Measurements from ENCODE around the gene KLHL14. TPM values are rescaled to one million over a fixed set of nuclear protein-coding genes. Genes with fewer than 3 reads are reported as not detected.

KLHL14 gene
- total RNA-seq, 1 donor from 2014 or later, result 0.52 TPM

DNA sequence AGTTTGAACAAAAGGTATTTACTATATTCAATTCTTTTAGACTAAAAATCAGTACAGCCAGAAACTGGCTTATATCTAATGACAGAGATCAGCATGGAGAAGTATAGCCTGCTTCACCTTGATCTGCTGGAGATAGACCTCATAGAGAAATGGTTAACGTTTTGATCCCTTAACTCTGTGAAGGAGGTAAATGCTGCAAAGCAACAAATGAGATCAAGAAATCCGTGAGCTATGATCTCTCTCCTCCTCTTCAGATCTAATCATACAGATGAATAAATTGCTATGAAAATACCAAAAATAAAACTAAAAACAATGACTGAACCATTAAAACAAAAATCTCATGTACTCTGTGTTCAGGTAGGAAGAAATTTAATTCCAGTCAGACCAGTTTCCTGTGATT is 42.8 kb downstream of the KLHL14 start:
- H3K9ac ChIP-seq (ENCODE audit: low read depth in 1 of 3, low read length in 3 of 3), result peak overlapping the region in 1 of 3 donors; percentile 30
- peak overlapping the region in 2 of 3 donors; percentile 60 to 78 for H3K4me3 ChIP-seq (ENCODE audit: low read length in 3 of 3)
- H3K27ac ChIP-seq (ENCODE audit: low read depth, low read length), result no peak overlapping the region

GRCh38 chr18:32724071-32724749 is 48.6 kb downstream of the KLHL14 start:
- H3K4me1 ChIP-seq (ENCODE audit: control insufficient read depth in 3 of 3, insufficient read depth in 3 of 3, low read length in 3 of 3), result no peaks in the 10 kb centered on the region
- H3K9me3 ChIP-seq (ENCODE audit: control insufficient read depth in 3 of 3, low read length in 3 of 3), result no peaks in the 10 kb centered on the region
- no peak overlapping the region for H3K4me3 ChIP-seq (ENCODE audit: low read length in 3 of 3)
- no peak overlapping the region for H3K9ac ChIP-seq (ENCODE audit: low read depth in 1 of 3, low read length in 3 of 3)
- H3K27me3 ChIP-seq (ENCODE audit: control insufficient read depth in 3 of 3, insufficient read depth in 3 of 3, low read length in 3 of 3), result no peaks in the 10 kb centered on the region
- no peaks in the 10 kb centered on the region for H3K36me3 ChIP-seq (ENCODE audit: control insufficient read depth in 3 of 3, insufficient read depth in 3 of 3, low read length in 3 of 3)
- no peak overlapping the region for H3K27ac ChIP-seq (ENCODE audit: low read depth, low read length)

More for the DNA sequence above, 42.8 kb downstream of the KLHL14 start:
- H3K9me3 ChIP-seq (ENCODE audit: control insufficient read depth in 3 of 3, low read length in 3 of 3), result no peaks in the 10 kb centered on the region
- no peaks in the 10 kb centered on the region for H3K36me3 ChIP-seq (ENCODE audit: control insufficient read depth in 3 of 3, insufficient read depth in 3 of 3, low read length in 3 of 3)
- H3K4me1 ChIP-seq (ENCODE audit: control insufficient read depth in 3 of 3, insufficient read depth in 3 of 3, low read length in 3 of 3), result no peaks in the 10 kb centered on the region
- no peaks in the 10 kb centered on the region for H3K27me3 ChIP-seq (ENCODE audit: control insufficient read depth in 3 of 3, insufficient read depth in 3 of 3, low read length in 3 of 3)

DNA sequence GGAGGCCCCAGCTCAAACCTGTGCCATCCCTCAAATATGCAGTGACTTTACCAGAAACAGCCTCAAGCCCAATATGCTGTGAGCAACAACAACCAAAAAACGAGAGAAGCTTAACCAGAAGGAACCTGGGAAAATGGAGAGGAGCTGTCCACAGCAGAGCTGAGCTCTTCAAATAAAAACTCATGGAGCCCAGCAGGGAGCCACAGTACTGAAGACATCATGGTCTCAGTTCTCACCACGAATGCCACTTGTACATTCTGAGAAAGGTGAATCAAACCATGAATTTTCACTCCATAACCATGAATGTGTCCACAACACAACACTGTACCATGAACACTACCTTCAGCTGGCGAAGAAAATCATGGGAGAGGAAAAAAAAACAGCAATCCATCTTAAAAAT is 50.5 kb downstream of the KLHL14 start:
- Histone ChIP-seq H3K27ac (ENCODE audit: low read depth, low read length) (no peak overlapping the region), H3K4me3 (ENCODE audit: low read length in 3 of 3) (no peak overlapping the region), H3K36me3 (ENCODE audit: control insufficient read depth in 3 of 3, insufficient read depth in 3 of 3, low read length in 3 of 3) (no peaks in the 10 kb centered on the region)

GRCh38 chr18:32717126-32717525 is 55.7 kb downstream of the KLHL14 start:
- H3K27me3 ChIP-seq (ENCODE audit: control insufficient read depth in 3 of 3, insufficient read depth in 3 of 3, low read length in 3 of 3), result no peaks in the 10 kb centered on the region
- H3K4me3 ChIP-seq (ENCODE audit: low read length in 3 of 3), result no peak overlapping the region
- H3K9ac ChIP-seq (ENCODE audit: low read depth in 1 of 3, low read length in 3 of 3), result no peak overlapping the region
- H3K36me3 ChIP-seq (ENCODE audit: control insufficient read depth in 3 of 3, insufficient read depth in 3 of 3, low read length in 3 of 3), result no peaks in the 10 kb centered on the region
- no peaks in the 10 kb centered on the region for H3K9me3 ChIP-seq (ENCODE audit: control insufficient read depth in 3 of 3, low read length in 3 of 3)
- no peak overlapping the region for H3K27ac ChIP-seq (ENCODE audit: low read depth, low read length)
- no peaks in the 10 kb centered on the region for H3K4me1 ChIP-seq (ENCODE audit: control insufficient read depth in 3 of 3, insufficient read depth in 3 of 3, low read length in 3 of 3)

More for the DNA sequence above, 50.5 kb downstream of the KLHL14 start:
- Histone ChIP-seq H3K9me3 (ENCODE audit: control insufficient read depth in 3 of 3, low read length in 3 of 3) (no peaks in the 10 kb centered on the region), H3K9ac (ENCODE audit: low read depth in 1 of 3, low read length in 3 of 3) (no peak overlapping the region), H3K27me3 (ENCODE audit: control insufficient read depth in 3 of 3, insufficient read depth in 3 of 3, low read length in 3 of 3) (no peaks in the 10 kb centered on the region), H3K4me1 (ENCODE audit: control insufficient read depth in 3 of 3, insufficient read depth in 3 of 3, low read length in 3 of 3) (no peaks in the 10 kb centered on the region)

DNA sequence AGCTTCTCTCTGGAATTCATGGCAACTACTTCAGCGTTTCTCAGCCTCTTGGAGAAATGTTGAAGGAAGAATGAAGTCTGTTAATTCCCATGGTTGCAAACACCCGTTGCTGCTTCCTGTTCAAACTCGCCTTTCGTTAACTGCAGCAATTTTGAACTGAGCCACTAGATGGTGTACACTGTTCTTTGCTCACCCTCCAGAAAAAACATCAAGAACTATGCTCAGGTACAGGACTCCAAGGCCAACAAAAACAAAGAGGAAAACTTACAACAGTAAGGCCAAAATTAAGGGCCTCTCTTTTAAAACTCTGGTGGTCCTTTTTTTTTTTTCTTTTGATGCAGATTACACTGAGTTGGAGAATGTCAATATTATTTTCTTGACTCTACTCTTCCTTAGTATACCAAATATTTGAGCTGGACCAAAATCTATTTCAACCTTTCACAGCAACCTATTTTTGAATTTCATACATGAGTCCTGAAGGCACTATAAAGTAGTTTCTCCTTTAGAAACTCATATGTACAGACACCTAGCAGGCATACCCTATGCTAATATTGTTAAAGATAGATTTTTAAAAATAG is 58.2 kb downstream of the KLHL14 start:
- no peak overlapping the region for H3K27ac ChIP-seq (ENCODE audit: low read depth, low read length)
- H3K9me3 ChIP-seq (ENCODE audit: control insufficient read depth in 3 of 3, low read length in 3 of 3), result no peaks in the 10 kb centered on the region
- H3K27me3 ChIP-seq (ENCODE audit: control insufficient read depth in 3 of 3, insufficient read depth in 3 of 3, low read length in 3 of 3), result no peaks in the 10 kb centered on the region
- no peaks in the 10 kb centered on the region for H3K36me3 ChIP-seq (ENCODE audit: control insufficient read depth in 3 of 3, insufficient read depth in 3 of 3, low read length in 3 of 3)
- H3K9ac ChIP-seq (ENCODE audit: low read depth in 1 of 3, low read length in 3 of 3), result no peak overlapping the region
- H3K4me1 ChIP-seq (ENCODE audit: control insufficient read depth in 3 of 3, insufficient read depth in 3 of 3, low read length in 3 of 3), result no peaks in the 10 kb centered on the region
- no peak overlapping the region for H3K4me3 ChIP-seq (ENCODE audit: low read length in 3 of 3)

DNA sequence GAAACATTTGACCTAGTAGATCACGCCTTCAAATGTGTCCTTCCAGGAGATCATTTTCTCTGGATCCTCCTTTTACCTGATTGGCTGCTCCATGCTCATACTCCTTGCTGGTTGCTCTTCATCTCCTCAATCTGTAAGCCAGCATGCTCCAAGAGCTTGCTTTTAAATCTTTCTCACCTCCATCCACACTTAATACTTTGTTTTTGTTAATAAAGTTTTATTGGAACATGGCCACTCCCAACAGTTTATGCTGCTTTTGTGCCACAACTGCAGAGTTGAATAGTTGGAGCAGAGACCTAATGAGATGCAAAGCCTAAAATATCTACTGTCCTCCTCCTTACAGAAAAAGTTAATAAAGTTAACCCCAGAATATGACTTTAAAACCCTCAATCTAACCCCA is 60.0 kb downstream of the KLHL14 start:
- H3K36me3 ChIP-seq (ENCODE audit: control insufficient read depth in 3 of 3, insufficient read depth in 3 of 3, low read length in 3 of 3), result no peaks in the 10 kb centered on the region
- H3K27ac ChIP-seq (ENCODE audit: low read depth, low read length), result no peak overlapping the region
- no peak overlapping the region for H3K4me3 ChIP-seq (ENCODE audit: low read length in 3 of 3)
- H3K27me3 ChIP-seq (ENCODE audit: control insufficient read depth in 3 of 3, insufficient read depth in 3 of 3, low read length in 3 of 3), result no peaks in the 10 kb centered on the region
- H3K9me3 ChIP-seq (ENCODE audit: control insufficient read depth in 3 of 3, low read length in 3 of 3), result no peaks in the 10 kb centered on the region
- no peak overlapping the region for H3K9ac ChIP-seq (ENCODE audit: low read depth in 1 of 3, low read length in 3 of 3)
- no peaks in the 10 kb centered on the region for H3K4me1 ChIP-seq (ENCODE audit: control insufficient read depth in 3 of 3, insufficient read depth in 3 of 3, low read length in 3 of 3)

GRCh38 chr18:32711862-32712261 is 61.0 kb downstream of the KLHL14 start:
- H3K27ac ChIP-seq (ENCODE audit: low read depth, low read length), result no peak overlapping the region
- no peaks in the 10 kb centered on the region for H3K36me3 ChIP-seq (ENCODE audit: control insufficient read depth in 3 of 3, insufficient read depth in 3 of 3, low read length in 3 of 3)
- no peaks in the 10 kb centered on the region for H3K4me1 ChIP-seq (ENCODE audit: control insufficient read depth in 3 of 3, insufficient read depth in 3 of 3, low read length in 3 of 3)
- no peak overlapping the region for H3K4me3 ChIP-seq (ENCODE audit: low read length in 3 of 3)
- H3K27me3 ChIP-seq (ENCODE audit: control insufficient read depth in 3 of 3, insufficient read depth in 3 of 3, low read length in 3 of 3), result no peaks in the 10 kb centered on the region
- H3K9me3 ChIP-seq (ENCODE audit: control insufficient read depth in 3 of 3, low read length in 3 of 3), result no peaks in the 10 kb centered on the region
- H3K9ac ChIP-seq (ENCODE audit: low read depth in 1 of 3, low read length in 3 of 3), result no peak overlapping the region

DNA sequence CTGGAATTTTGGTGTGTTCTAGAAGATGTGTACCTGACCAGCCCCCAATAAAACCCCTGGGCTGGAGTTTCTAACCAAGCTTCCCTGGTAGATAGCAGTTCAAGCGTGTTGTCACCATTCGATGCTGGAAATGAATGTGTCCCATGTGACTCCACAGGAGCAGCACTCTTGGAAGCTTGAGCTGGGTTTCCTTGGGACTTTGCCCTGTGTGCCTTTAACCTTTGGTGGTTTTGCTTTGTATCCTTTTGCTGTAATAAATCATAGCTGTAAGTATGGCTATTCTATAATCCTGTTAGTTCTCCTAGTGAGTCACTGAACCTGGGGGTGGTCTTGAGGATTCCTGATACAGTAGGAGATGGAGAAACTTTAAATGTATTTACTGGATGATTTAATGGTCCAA is 65.2 kb downstream of the KLHL14 start:
- Histone ChIP-seq H3K9me3 (ENCODE audit: control insufficient read depth in 3 of 3, low read length in 3 of 3) (no peaks in the 10 kb centered on the region), H3K27me3 (ENCODE audit: control insufficient read depth in 3 of 3, insufficient read depth in 3 of 3, low read length in 3 of 3) (no peaks in the 10 kb centered on the region), H3K27ac (ENCODE audit: low read depth, low read length) (no peak overlapping the region), H3K4me3 (ENCODE audit: low read length in 3 of 3) (no peak overlapping the region), H3K36me3 (ENCODE audit: control insufficient read depth in 3 of 3, insufficient read depth in 3 of 3, low read length in 3 of 3) (no peaks in the 10 kb centered on the region), H3K4me1 (ENCODE audit: control insufficient read depth in 3 of 3, insufficient read depth in 3 of 3, low read length in 3 of 3) (no peaks in the 10 kb centered on the region), H3K9ac (ENCODE audit: low read depth in 1 of 3, low read length in 3 of 3) (no peak overlapping the region)

DNA sequence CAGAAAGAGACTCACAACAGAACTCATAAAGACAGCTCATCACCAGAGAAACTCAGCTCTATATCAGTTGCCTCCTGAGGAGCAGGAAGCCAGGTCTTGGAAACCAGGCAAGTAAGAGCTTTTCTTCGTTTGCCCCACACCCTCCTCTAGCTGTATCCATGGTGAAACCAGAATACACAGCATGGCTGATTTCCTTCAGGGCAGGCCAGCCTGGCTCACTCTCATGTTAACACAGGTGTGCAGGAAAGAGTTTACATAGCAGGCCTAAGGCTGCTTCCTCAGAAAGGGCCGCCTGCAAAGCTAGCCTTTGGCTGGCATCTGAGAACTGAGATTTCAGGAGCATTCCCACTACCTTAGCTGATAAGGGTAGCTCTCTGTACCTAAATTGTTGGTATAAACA is 65.7 kb downstream of the KLHL14 start:
- no peak overlapping the region for H3K4me3 ChIP-seq (ENCODE audit: low read length in 3 of 3)

DNA sequence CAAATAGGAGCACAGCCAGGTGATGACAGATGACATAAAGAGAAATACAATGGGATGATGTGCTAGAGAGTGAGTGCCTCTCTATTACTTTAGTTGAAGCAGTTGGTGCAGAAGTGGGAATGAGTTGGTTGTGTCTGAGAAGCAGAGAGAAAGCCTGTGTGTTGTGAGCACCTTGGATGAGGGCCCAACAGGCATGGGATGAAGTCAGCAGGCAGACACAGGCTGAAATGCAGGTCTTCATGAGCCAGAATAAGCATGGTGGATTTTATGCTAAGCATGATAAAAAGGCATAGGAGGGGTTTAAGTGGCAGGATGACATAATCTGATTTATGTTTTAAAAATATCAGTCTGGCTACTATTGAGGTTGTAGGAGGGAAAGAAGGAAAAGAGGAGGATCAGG is 71.5 kb downstream of the KLHL14 start:
- Histone ChIP-seq H3K27me3 (ENCODE audit: control insufficient read depth in 3 of 3, insufficient read depth in 3 of 3, low read length in 3 of 3) (no peaks in the 10 kb centered on the region), H3K27ac (ENCODE audit: low read depth, low read length) (no peak overlapping the region), H3K4me1 (ENCODE audit: control insufficient read depth in 3 of 3, insufficient read depth in 3 of 3, low read length in 3 of 3) (no peaks in the 10 kb centered on the region), H3K9me3 (ENCODE audit: control insufficient read depth in 3 of 3, low read length in 3 of 3) (no peaks in the 10 kb centered on the region), H3K9ac (ENCODE audit: low read depth in 1 of 3, low read length in 3 of 3) (no peak overlapping the region), H3K36me3 (ENCODE audit: control insufficient read depth in 3 of 3, insufficient read depth in 3 of 3, low read length in 3 of 3) (no peaks in the 10 kb centered on the region), H3K4me3 (ENCODE audit: low read length in 3 of 3) (no peak overlapping the region)

More for the DNA sequence above, 65.7 kb downstream of the KLHL14 start:
- H3K4me1 ChIP-seq (ENCODE audit: control insufficient read depth in 3 of 3, insufficient read depth in 3 of 3, low read length in 3 of 3), result no peaks in the 10 kb centered on the region
- H3K9me3 ChIP-seq (ENCODE audit: control insufficient read depth in 3 of 3, low read length in 3 of 3), result no peaks in the 10 kb centered on the region
- no peak overlapping the region for H3K27ac ChIP-seq (ENCODE audit: low read depth, low read length)
- no peaks in the 10 kb centered on the region for H3K36me3 ChIP-seq (ENCODE audit: control insufficient read depth in 3 of 3, insufficient read depth in 3 of 3, low read length in 3 of 3)
- no peaks in the 10 kb centered on the region for H3K27me3 ChIP-seq (ENCODE audit: control insufficient read depth in 3 of 3, insufficient read depth in 3 of 3, low read length in 3 of 3)
- no peak overlapping the region for H3K9ac ChIP-seq (ENCODE audit: low read depth in 1 of 3, low read length in 3 of 3)
